ENCODE measurements around the gene MTR.

GRCh38 chr1:236907205-236907604 lies 112.1 kb downstream of the MTR start:
- TF ChIP-seq, protein P1, sequence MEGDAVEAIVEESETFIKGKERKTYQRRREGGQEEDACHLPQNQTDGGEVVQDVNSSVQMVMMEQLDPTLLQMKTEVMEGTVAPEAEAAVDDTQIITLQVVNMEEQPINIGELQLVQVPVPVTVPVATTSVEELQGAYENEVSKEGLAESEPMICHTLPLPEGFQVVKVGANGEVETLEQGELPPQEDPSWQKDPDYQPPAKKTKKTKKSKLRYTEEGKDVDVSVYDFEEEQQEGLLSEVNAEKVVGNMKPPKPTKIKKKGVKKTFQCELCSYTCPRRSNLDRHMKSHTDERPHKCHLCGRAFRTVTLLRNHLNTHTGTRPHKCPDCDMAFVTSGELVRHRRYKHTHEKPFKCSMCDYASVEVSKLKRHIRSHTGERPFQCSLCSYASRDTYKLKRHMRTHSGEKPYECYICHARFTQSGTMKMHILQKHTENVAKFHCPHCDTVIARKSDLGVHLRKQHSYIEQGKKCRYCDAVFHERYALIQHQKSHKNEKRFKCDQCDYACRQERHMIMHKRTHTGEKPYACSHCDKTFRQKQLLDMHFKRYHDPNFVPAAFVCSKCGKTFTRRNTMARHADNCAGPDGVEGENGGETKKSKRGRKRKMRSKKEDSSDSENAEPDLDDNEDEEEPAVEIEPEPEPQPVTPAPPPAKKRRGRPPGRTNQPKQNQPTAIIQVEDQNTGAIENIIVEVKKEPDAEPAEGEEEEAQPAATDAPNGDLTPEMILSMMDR (IDR thresholded peaks at IDR 0.05) = no peak
- TF ChIP-seq POLR2A (IDR thresholded peaks at IDR 0.05) = no peak

Data from heart left ventricle (tissue), 13 donors.